Stimulated activated CD4-positive, alpha-beta T cell treated with anti-CD3 and anti-CD28 coated beads, Interleukin-2, amount 100 ng/mL, for 24 hours (primary cell): ENCODE results near the gene EBP.
"Not testable (repeated sequence)": the region's sequence is repeated elsewhere in the genome, so short reads cannot be mapped to it uniquely, and the experiment has no call there.

Experiments
- DNase-seq, 2 donors: peaks; one replicate each; pipeline ENCODE4 v3.0.0-alpha.2; 2020

EBP gene

DNA sequence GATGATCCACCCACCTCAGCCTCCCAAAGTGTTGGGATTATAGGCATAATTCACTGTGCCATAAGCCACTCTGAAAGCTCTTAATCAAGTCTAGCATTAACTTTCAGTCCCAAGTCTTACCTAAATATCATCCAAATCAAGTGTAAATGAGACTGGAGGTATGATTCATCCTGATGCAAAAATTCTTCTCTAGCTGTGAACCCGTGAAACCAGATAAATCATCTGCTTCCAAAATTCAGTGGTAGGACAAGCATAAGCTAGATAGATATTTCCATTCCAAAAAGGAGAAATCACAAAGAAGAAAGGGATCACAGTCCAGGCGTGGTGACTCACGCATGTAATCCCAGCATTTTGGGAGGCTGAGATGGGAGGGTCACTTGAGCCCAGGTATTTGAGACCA, 9.1 kb downstream of the EBP start:
- no peak for DNase-seq

DNA sequence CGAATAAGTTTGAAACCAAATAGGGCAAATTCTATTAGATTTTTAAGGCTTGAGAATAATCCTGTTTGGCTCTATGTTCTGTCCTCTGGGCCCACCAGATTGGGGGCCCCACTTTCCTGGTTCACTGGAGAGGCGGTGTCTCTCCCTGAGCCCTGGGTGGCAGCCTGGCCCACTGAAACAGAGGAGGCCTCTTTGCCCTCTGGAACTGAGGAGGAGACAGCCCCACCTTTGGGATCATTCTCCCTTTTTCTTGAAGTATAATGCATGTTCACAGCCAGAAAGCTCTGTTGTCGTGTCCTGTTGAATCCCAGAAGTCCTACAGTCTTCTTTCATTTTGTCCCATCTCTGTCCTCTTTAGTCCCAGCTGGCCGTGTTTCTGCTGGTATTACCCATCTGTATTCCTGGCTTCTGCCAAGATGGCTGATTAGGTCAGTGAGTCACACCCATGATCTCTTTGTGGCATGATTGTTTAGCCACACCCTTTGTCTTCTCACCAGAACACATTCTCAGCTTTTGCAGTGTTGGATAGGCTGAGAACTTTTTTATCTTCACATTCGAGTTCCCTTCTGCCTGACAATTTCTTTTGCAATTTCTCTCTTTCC, 9.9 kb downstream of the EBP start:
- DNase-seq: no peak

DNA sequence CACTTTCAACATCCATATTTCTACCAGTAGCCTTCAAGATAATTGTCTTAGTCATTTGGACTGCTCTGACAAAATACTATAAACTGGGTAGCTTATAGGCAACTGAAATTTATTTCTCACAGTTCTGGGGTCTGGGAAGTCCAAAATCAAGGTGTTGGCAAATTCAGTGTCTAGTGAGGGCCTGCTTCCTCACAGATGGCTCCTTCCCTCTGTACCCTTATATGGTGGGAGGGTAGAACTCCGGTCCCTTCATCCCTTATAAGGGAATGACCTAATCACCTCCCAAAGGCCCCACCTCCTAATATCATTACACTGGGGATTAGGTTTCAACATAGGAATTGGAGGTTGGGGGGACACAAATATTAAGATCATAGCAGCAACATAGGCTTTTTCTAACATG, 10.6 kb downstream of the EBP start:
- no peak for DNase-seq

DNA sequence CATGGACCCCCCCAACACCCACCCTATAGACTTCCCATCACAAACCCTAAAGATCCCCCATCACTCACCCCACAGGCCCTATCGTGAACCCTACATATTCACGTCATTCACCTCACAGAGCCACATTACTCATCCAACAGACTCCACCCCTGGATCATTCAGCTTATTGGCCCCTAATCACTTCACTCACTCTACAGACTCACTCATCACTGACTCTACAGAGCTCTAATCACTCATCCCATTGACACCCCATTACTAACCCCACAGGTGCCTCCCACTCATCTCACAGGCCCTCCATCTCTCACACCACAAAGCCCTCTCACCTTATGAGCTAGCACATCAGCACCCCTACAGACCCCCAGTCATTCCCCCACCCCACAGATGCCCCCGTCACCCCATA, 11.6 kb downstream of the EBP start:
- no peak for DNase-seq

DNA sequence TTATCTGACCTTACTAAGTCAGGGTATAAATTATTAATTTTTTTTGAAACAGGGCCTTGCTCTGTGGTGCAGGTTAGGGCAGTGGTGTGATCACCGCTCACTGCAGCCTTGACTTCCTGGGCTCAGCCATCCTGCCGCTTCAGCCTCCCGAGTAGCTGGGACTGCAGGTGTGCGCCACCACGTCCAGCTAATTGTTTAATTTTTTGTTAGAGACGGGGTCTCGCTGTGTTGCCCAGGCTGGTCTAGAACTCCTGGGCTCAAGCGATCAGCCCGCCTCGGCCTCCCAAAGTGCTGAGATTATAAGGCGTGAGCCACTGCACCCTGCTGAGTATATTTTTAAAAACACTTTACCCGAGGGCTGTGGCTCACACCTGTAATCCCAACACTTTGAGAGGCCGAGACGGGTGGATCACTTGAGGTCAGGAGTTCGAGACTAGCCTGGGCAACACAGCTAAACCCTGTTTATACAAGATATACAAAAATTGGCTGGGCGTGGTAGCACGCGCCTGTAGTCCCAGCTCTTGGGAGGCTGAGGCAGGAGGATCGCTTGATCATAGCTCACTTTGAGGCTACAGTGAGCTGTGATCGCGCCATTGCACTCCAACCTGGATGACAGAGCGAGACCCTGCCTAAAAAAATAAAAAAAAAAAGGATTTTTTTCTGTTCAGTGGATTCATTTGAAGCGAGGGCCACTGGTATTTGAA, 17.2 kb downstream of the EBP start:
- DNase-seq: no peak

DNA sequence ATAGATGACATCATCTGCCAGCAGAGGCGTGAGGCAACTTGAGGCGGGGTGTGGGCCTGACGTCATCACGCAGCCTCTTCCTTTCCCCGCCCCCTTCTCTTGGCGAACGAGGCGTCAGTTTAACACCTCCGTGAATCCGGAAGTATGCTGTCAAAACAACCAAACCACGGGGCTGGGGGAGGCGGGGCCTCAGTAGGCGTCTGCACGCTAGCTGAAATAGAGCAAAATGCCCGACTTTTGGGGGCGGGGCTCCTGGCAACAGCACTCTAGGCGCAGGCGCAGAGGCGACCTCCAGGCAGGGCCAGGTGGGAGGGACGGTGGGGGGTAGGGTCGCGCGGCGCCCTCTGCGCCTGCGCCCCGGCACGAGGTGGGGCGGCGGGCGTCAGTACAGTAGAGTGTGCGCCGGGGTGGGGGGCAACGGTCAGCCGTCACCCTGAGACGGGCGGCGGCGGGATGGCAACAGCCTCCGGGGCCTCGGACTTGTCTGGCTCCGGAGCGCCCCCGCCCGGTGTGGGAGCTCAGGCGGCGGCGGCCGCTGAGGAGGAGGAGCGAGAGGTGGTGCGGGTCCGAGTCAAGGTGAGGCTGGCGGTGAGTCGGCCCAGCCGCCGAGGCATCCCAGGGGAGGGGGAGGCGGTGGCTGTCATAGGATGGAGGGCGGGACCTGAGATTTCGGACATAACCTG, 17.9 kb downstream of the EBP start, which contains the start of gene TBC1D25:
Gene TBC1D25 (plus strand): TSS at position 370 of the 683 bp plus-strand sequence. CDS start 84 bp downstream, at position 454.
- DNase-seq: peak; percentile 96

DNA sequence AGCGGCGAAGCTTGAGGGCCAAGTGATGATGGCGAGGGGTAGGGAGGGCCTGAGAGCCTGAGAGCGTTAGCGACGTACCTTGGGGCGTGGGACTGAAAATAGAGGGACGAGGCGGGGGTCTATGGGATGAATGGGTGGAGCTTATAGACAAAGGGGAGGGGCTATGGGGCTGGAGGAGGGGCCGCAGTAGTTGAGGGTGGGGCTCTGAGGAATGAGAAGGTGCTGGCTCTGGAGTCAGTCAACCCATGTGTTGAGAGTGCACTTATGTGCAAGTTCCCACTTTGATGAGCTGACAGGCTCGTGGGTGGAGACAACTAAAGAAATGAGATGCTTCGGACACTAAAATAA, 18.4 kb downstream of the EBP start:
- peak; percentile 54 to 64 for DNase-seq

DNA sequence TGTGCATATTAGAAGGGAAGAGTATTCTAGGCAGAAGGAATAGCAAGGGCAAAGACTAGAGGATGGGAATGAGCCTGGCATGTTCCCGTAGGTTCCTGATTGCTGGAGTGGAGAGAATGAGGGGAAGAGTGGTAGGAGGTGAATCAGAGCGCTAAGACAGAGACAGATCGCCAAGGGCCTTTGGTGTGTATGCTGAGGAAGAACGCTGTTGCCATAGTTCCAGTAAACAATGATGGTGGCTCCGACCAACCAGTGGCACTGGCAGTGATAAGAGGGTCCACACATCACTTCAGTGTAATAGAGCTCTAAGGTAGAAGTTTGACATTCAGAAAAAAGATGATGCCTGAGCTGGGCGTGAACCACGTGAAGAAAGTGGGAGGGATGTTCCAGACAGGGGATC, 18.9 kb downstream of the EBP start:
- no peak for DNase-seq

DNA sequence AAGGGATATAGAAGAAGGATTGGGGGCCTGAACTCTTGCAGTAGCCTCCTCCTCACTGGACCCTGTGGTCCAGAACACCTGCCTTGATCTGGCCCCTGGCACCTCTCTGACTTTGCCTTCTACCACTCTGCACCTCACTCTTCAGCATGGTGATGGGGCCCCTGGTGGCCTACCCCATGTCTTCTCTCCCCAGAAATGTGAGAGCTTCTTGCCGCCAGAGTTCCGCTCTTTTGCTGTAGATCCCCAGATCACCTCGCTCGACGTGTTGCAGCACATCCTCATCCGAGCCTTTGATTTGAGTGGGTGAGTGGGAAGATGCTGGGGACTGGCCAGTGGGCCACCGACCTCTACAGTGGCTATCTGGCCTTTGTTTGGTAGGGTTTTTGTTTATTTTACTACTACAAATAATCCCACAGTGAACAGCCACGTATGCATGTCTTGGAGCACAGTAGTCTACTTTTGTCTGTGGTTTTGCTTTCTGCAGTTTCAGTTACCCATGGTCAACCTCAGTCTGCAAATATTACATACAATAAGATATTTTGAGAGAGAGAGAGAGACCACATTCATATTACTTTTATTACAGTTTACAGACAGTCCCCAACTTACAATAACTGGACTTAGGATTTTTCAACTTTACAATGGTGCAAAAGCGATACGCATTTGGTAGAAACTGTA, 19.7 kb downstream of the EBP start:
- no peak for DNase-seq

DNA sequence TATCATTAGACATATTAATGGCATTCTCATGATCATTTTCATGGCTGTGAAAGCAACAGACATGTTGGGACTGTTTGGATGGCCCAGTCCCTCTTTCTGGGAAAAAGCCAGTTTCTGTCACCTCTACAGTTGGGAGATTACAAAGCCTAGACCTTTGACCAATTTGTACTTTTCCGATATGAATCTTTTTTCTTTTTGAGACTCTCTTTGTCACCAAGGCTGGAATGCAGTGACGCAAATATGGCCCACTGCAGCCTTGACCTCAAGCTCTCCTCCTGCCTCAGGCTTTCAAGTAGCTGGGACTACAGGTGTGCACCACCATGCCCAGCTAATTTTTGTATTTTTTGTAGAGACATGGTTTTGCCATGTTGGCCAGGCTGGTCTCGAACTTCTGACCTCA, 27.3 kb downstream of the EBP start:
- DNase-seq: no peak

DNA sequence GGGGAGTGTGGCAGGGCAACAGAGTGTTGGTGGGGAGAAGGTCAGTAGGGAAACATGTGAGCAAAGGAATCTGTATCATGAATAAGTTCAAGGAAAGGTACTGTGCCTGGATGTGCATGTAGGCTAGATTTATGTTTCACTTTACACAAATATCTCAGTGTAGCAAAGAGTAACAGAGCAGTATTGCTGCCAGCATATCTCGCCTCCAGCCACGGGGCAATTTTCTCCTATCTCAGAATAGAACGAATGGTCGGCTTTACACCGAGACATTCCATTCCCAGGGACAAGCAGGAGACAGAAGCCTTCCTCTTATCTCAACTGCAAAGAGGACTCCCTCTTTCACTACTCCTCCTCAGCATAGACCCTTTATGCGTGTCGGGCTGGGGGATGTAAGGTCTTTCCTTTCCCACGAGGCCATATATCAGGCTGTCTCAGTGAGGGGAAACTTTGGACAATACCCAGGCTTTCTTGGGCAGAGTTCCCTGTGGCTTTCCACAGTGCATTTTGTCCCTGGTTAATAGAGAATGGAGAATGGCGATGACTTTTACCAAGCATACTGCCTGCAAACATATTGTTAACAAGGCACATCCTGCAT, 34.2 kb downstream of the EBP start:
- not testable (repeated sequence) for DNase-seq

DNA sequence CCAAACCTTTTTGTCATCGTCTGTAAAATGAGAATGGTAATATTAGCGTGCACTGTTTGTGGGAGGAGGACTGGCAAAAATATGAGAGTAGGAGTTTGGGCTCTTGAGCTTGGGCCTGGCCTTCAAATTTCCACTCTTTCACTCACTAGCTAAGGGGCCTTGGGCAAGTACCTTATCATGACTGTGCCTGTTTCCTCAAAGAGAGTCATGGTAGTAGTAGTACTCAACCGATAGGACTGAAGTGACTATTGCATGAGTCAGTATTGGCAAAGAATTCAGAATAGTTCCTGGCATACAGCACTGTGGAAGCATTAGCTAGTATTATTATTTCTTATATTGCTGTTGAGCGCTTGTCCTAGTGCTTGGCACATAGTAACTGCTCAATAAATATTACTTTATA, 36.7 kb downstream of the EBP start:
- no peak for DNase-seq

DNA sequence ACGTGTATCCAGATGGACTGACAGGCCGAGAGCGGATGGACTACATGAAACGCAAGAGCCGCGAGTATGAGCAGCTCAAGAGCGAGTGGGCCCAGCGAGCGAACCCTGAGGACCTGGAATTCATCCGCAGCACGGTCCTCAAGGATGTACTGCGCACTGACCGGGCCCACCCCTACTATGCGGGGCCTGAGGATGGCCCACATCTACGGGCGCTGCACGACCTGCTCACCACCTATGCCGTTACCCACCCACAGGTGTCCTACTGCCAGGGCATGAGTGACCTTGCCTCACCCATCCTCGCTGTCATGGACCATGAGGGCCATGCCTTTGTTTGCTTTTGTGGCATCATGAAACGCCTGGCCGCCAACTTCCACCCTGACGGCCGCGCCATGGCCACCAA, 38.0 kb downstream of the EBP start:
- no peak for DNase-seq

DNA sequence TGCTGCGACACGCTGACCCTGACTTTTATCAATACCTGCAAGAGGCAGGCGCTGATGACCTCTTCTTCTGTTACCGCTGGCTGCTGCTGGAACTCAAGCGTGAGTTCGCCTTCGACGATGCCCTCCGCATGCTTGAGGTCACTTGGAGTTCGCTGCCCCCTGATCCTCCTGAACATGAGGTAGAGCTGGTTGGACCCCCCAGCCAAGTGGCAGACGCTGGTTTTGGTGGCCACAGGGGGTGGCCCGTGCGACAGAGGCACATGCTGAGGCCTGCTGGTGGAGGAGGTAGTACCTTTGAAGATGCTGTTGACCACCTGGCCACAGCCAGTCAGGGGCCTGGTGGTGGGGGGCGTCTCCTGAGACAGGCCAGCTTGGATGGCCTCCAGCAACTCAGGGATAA, 38.4 kb downstream of the EBP start:
- DNase-seq: no peak

DNA sequence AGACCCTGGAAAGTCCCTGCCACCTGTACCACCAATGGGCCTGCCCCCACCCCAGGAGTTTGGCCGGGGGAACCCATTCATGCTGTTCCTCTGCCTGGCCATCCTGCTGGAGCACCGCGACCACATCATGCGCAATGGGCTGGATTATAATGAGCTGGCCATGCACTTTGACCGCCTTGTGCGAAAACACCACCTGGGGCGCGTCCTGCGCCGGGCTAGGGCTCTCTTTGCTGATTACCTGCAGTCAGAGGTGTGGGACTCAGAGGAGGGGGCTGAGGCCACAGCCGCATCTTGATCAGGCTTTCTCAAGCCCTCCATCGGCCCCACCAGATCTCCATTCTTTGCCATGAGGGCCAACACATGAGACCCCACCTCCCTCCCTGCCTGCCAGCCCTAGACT, 39.1 kb downstream of the EBP start:
- no peak for DNase-seq

DNA sequence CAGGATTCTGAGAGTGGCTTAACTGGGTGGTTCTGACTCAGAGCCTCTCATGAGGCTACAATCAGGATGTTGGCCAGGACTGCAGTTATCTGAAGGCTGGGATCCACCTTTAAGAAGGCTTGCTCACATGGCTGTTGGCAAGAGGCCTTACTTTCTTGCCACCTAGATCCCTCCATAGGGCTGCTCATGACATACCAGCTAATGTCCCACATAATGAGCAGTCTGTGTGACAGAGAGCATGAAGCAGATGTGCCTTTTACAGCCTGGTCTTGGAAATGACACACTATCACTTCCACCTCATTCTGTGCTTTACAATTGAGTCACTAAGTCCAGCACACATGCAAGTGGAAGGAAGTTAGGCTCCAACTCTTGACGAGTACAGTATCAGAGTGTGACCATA, 48.4 kb downstream of the EBP start:
- no peak for DNase-seq

DNA sequence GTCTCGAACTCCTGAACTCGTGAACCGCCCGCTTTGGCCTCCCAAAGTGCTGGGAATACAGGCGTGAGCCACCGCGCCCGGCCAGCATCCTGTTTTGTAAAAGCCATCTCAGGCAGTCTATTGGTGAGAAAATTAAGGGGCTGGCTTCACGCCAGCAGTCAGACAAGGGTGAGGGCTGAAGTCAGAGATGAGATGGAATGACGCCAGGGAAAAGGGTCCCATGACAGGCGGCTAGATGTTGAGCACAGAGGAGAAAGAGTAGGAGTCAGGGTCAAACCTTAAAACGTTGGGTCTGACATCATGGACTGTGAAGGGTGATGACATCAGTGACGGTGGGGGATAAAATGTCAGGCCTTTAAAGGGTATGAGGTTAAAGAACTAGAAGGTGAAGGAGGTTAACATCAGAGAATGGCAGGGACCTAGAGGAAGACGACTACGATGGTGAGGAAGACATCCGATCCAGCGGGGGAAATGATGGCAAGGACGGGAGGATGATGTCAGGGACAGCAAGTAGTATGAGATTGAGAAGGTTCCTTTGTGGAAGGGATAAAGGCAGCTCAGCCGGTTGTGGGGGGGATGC, 52.2 kb downstream of the EBP start:
- peak in 1 of 2 donors; percentile 21 for DNase-seq

DNA sequence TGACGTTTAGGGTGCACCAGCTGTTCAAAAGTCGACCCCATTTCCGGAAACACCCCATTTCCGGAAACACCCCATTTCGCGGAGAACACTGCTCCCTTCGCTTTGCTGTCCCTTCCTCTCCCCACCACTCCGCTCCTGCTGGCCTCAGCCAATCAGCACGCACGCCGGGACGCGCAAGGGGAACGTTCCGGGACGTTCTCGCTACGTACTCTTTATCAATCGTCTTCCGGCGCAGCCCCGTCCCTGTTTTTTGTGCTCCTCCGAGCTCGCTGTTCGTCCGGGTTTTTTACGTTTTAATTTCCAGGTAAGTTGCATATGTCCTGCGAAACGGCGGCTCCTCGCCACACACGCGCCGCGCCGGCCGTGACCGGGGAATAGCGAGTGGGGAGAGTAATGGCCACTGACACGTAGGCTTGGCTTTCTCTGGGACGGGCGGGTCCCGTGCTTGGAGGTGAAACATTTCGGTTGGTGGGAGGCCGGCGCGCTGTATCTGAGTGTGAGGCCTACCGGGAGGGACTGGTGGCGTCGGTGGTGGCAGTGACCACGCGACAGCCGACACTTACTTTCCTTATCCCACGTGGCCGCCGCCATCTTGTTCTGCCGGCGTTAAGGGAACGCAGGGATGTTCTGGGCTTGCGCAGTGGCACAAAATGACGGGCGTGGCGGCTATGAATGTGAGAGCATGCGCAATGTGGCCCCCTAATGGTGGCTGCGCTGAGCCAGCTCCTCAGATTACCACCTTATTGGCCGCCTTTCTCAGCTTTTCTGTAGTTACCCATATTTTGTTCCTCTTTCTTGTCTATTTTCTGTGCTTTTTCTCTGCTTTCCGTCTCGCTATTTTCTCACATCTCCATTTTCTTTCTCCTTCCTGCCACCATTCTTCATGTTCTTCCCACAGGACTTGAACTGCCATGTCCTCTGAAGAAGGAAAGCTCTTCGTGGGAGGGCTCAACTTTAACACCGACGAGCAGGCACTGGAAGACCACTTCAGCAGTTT, 53.0 kb downstream of the EBP start, which contains the start of gene RBM3:
Gene RBM3 (plus strand): TSS at position 215 of the 997 bp plus-strand sequence. CDS start 697 bp downstream, at position 912.
- peak; percentile 87 to 88 for DNase-seq

DNA sequence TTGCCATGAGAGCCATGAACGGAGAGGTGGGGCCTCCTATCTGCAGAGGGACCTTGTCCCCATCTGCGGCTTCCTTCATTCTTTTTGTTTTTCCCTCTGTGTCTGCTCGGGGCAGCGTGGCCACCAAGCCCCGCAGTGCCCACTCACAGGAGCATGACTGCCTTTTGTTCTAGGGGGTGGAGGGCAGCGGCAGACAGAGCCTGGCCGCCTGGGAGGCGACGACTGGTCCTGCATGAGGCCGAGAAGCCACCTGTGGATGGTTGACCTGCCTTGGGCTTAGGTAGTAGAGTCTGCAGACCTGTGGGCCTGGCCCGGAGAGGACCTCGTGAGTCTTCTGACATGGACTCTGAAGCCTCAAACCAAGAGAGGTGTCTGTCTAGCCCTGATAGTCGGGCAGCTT, 54.0 kb downstream of the EBP start:
- no peak for DNase-seq

DNA sequence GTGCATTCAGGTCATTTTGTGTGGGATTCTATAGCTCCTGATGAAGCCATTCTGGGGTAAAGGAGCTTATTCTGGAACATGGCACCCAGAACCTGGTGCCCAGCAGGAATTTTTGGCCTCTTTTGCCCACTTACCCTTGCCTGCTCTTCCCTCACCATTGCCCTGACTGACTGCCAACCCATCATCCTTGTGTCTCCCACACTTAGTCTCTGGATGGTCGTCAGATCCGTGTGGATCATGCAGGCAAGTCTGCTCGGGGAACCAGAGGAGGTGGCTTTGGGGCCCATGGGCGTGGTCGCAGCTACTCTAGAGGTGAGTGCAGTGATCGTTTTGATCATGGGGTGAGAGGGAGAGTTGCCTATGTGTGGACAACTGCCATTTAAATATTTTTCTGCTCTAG, 54.5 kb downstream of the EBP start:
- DNase-seq: peak in 1 of 2 donors; percentile 10
